ENCODE results near the gene EPHB1.

EPHB1 gene

DNA sequence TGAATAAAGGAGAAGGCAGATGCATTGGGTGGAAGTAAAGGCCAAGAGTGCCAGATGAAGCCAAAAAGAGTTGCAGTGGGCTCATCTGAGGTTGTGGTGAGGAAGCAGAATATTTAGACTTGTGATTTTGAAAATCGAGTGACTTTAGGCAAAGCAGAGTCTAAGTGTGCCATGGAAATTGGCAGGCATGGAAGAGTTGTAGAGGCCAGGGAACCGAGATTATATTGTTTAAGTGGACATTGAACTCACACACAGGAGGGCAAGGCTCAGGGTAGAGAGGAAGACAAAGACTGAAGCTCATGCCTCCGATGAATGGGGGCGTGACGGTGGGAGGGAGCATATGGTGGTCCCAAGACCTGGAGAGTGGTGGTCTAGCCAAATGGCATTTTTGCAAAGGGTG, 347.5 kb downstream of the EPHB1 start:
- Histone ChIP-seq H3K27ac (ENCODE audit: low read depth, low read length) (no peak overlapping the region), H3K9me3 (ENCODE audit: control insufficient read depth, insufficient read depth, low read length) (no peaks in the 10 kb centered on the region), H3K4me3 (ENCODE audit: low read depth, low read length) (no peak overlapping the region), H3K36me3 (ENCODE audit: control insufficient read depth, insufficient read depth, low read length) (no peaks in the 10 kb centered on the region), H3K9ac (ENCODE audit: low read depth, low read length) (no peak overlapping the region), H3K27me3 (ENCODE audit: control insufficient read depth, insufficient read depth, low read length) (no peaks in the 10 kb centered on the region), H3K4me1 (ENCODE audit: control insufficient read depth, insufficient read depth, low read length) (no peaks in the 10 kb centered on the region)

DNA sequence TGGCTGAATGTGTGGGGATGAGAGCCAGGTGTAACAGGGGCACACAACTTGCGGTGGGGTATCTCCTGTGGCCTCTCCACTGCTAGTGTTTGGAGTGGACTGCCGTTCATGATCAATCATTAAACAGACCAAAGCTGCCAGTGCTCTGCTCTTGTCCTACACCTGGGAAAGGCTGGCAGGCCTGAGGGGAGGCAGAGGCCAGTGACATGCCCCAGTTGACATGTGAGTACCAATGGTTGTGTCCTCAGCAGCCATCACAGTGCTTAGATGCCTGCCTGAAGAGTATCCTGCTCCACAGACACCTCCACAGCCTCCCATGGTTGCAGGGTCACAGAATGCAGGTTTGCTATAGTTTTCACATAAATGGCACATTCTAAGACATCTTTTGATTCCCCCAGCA, 348.4 kb downstream of the EPHB1 start:
- Histone ChIP-seq H3K9me3 (ENCODE audit: control insufficient read depth, insufficient read depth, low read length) (no peaks in the 10 kb centered on the region), H3K27ac (ENCODE audit: low read depth, low read length) (no peak overlapping the region), H3K27me3 (ENCODE audit: control insufficient read depth, insufficient read depth, low read length) (no peaks in the 10 kb centered on the region), H3K9ac (ENCODE audit: low read depth, low read length) (no peak overlapping the region), H3K4me3 (ENCODE audit: low read depth, low read length) (no peak overlapping the region), H3K4me1 (ENCODE audit: control insufficient read depth, insufficient read depth, low read length) (no peaks in the 10 kb centered on the region), H3K36me3 (ENCODE audit: control insufficient read depth, insufficient read depth, low read length) (no peaks in the 10 kb centered on the region)

DNA sequence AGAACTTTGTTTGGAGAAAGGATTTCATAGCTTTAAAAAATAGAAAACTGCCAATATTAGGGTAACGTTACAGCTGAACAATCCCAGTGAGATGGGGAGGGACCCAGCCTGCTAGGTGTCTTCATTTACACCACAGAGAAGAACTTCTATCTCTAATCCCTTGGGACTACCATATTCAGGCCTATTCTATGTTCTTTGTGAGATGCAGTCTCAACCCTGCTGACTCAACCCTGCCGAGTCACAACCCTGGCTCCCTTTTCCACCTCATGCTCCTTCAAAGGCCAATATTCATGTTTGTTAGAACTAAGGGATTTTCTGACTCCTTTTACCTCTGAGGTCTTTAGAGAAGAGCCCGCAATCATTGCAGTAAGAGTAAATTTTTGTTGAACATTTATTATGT, 350.5 kb downstream of the EPHB1 start:
- H3K4me1 ChIP-seq (ENCODE audit: control insufficient read depth, insufficient read depth, low read length), result no peaks in the 10 kb centered on the region
- H3K9me3 ChIP-seq (ENCODE audit: control insufficient read depth, insufficient read depth, low read length), result no peaks in the 10 kb centered on the region
- H3K4me3 ChIP-seq (ENCODE audit: low read depth, low read length), result no peak overlapping the region
- no peak overlapping the region for H3K9ac ChIP-seq (ENCODE audit: low read depth, low read length)
- H3K27ac ChIP-seq (ENCODE audit: low read depth, low read length), result no peak overlapping the region
- no peaks in the 10 kb centered on the region for H3K36me3 ChIP-seq (ENCODE audit: control insufficient read depth, insufficient read depth, low read length)
- no peaks in the 10 kb centered on the region for H3K27me3 ChIP-seq (ENCODE audit: control insufficient read depth, insufficient read depth, low read length)

DNA sequence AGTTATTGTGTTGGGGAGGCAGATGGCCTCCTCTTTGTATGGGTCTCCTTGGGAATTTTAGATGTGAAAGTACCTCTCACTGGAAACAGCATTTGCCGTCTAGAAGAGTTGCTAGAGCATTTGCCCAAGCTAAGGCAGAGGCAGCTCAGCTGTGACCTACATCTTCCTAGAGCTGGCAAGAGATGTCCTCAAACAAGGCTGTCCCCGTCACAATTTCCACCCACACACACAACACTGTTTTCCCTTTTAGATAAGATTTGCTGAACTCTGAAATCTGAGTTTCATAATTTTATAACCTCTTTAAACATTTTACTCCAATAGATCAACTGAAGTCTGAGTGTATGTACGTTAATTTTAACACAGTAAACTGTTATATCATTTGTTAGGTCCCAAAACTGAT, 352.6 kb downstream of the EPHB1 start:
- H3K27me3 ChIP-seq (ENCODE audit: control insufficient read depth, insufficient read depth, low read length), result no peaks in the 10 kb centered on the region
- no peaks in the 10 kb centered on the region for H3K9me3 ChIP-seq (ENCODE audit: control insufficient read depth, insufficient read depth, low read length)
- H3K27ac ChIP-seq (ENCODE audit: low read depth, low read length), result no peak overlapping the region
- H3K4me3 ChIP-seq (ENCODE audit: low read depth, low read length), result no peak overlapping the region
- no peaks in the 10 kb centered on the region for H3K36me3 ChIP-seq (ENCODE audit: control insufficient read depth, insufficient read depth, low read length)
- H3K9ac ChIP-seq (ENCODE audit: low read depth, low read length), result no peak overlapping the region
- H3K4me1 ChIP-seq (ENCODE audit: control insufficient read depth, insufficient read depth, low read length), result no peaks in the 10 kb centered on the region

DNA sequence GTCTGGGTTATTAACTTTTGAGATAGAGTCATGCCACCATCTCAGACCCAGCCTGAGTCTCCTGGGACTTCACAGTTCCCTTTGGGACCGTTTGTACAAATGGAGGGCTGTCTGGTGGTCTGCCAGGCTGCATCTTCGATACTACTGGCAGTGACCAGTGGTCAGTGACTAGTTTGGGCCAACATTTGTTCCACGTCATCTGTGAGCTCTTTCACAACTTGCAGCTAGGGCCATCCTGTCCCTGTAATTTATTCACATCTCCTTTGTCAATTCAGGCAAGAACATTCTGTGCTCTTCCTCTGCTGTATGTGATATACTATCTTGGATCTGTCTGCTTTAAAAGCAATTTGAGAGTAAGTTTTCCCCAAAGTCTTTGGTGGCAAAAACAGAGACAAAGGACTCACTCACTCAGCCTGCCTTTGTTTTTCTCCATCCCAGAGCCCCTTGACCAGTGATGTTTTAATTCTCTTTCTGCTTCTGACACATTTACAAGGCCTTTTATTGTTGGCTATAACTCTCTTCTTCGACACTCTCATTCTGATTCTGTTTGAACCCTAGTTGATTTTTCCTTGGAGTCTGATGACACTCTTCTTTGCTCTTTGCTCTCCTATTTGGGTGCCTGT, 353.4 kb downstream of the EPHB1 start:
- Histone ChIP-seq H3K9ac (ENCODE audit: low read depth, low read length) (no peak overlapping the region), H3K4me3 (ENCODE audit: low read depth, low read length) (no peak overlapping the region), H3K9me3 (ENCODE audit: control insufficient read depth, insufficient read depth, low read length) (no peaks in the 10 kb centered on the region), H3K27me3 (ENCODE audit: control insufficient read depth, insufficient read depth, low read length) (no peaks in the 10 kb centered on the region), H3K27ac (ENCODE audit: low read depth, low read length) (no peak overlapping the region), H3K36me3 (ENCODE audit: control insufficient read depth, insufficient read depth, low read length) (no peaks in the 10 kb centered on the region), H3K4me1 (ENCODE audit: control insufficient read depth, insufficient read depth, low read length) (no peaks in the 10 kb centered on the region)

DNA sequence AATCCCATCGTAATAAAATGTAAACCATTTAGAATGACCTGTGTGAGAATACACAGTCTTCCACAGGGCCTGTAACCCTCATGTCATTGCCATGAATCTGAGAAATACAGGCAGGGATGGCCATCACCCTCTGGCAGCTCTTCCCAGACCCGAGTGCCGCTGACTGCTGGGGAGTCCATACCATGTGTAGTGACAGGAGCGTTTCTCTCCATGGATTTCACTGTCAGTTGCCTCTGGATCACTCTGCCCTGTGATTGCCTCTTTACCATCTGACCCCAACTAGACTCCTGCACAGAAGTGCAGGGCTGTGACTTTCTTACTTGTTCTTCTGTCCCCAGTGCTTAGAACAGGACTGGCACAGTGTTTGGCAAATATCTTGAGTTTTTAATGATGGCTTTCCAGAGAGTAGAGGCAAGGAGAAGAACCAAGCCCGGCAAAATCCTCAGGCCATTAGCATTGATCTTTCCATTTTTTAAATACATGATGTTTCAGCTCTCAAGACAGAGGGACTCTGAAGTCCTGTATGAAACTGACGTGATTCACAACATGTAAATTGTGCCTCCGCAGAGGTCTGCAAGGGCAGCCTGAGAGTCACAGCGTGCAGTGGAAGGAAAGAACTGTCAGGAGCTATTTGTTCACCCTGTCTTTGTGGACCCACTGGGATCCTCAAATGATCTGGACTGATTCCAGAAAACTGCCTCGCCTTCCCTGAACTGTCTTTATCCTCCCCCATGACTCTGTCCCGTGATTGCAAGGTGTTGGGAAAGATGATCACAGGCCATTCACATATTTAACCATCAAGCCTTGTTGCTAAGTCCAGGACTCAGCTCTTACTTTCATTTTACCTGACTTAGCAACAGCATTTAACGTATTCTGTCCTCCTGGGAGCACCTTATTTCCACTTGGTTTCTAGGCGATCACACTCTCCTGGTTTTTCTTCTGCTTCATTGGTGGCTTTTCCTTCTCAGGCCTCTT, 354.9 kb downstream of the EPHB1 start:
- no peaks in the 10 kb centered on the region for H3K9me3 ChIP-seq (ENCODE audit: control insufficient read depth, insufficient read depth, low read length)
- no peaks in the 10 kb centered on the region for H3K36me3 ChIP-seq (ENCODE audit: control insufficient read depth, insufficient read depth, low read length)
- H3K9ac ChIP-seq (ENCODE audit: low read depth, low read length), result no peak overlapping the region
- H3K4me1 ChIP-seq (ENCODE audit: control insufficient read depth, insufficient read depth, low read length), result no peaks in the 10 kb centered on the region
- no peak overlapping the region for H3K4me3 ChIP-seq (ENCODE audit: low read depth, low read length)
- no peaks in the 10 kb centered on the region for H3K27me3 ChIP-seq (ENCODE audit: control insufficient read depth, insufficient read depth, low read length)
- no peak overlapping the region for H3K27ac ChIP-seq (ENCODE audit: low read depth, low read length)

DNA sequence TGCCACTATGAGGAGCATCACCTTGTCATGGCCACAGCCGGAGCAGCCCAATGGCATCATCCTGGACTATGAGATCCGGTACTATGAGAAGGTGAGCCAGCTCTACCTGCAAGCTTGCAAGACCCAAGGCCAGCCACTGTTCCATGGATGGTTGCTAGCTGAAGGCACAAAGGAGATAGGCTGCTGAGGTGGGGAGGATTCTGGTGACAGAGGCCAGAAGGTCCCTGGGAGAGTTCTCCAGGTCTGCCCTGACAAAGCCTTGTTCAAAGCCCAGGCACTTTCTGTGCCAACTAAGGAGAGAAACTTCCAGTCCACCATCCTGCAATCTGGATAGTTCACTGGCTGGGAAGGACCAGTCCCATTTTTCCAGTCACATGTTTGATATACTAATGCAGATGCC, 359.1 kb downstream of the EPHB1 start:
- Histone ChIP-seq H3K9me3 (ENCODE audit: control insufficient read depth, insufficient read depth, low read length) (no peaks in the 10 kb centered on the region), H3K27ac (ENCODE audit: low read depth, low read length) (no peak overlapping the region), H3K9ac (ENCODE audit: low read depth, low read length) (no peak overlapping the region), H3K36me3 (ENCODE audit: control insufficient read depth, insufficient read depth, low read length) (no peaks in the 10 kb centered on the region), H3K27me3 (ENCODE audit: control insufficient read depth, insufficient read depth, low read length) (no peaks in the 10 kb centered on the region), H3K4me3 (ENCODE audit: low read depth, low read length) (no peak overlapping the region), H3K4me1 (ENCODE audit: control insufficient read depth, insufficient read depth, low read length) (0 out of 2 replicates have a peak, but pooled peaks cover 2% of the 10 kb centered on the region)

DNA sequence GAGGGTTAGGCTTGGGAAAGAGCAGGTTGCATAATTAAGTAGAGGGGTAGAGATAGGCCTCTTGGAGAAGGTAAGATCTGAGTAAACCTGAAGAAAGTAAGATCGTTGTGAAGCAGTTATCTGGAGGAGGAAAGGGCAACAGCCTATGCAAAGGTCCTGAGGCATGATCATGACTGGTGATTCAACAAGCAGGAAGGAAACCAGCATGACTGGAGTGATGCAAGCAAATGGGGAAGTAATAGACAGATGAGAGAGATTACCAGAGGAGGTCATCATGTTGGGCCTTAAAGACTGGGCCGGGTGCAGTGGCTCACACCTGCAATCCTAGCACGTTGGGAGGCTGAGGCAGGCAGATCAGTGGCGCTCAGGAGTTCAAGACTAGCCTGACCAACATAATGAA, 360.2 kb downstream of the EPHB1 start:
- Histone ChIP-seq H3K36me3 (ENCODE audit: control insufficient read depth, insufficient read depth, low read length) (no peaks in the 10 kb centered on the region), H3K27ac (ENCODE audit: low read depth, low read length) (no peak overlapping the region), H3K9me3 (ENCODE audit: control insufficient read depth, insufficient read depth, low read length) (no peaks in the 10 kb centered on the region), H3K9ac (ENCODE audit: low read depth, low read length) (no peak overlapping the region), H3K4me1 (ENCODE audit: control insufficient read depth, insufficient read depth, low read length) (peaks cover 11% of the 10 kb centered on the region), H3K27me3 (ENCODE audit: control insufficient read depth, insufficient read depth, low read length) (no peaks in the 10 kb centered on the region), H3K4me3 (ENCODE audit: low read depth, low read length) (no peak overlapping the region)

DNA sequence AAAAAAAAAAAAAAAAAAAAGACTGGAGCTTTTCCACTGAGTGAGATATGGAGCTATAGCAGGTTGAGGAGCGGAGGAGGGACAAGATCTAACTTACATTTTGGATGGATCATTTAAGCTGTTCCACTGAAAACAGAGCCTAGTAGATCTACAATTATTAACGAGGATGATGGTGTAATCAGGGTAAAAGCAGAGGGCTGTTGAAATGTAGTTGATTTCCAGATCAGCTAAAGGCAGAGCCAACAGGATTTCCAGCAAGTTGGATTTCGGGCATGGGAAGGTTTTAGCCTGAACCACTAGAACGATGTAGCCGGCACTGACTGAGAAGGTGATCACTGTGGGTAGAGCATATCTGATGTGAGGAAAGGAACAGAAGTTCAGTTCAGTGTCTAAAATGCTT, 360.7 kb downstream of the EPHB1 start:
- Histone ChIP-seq H3K4me3 (ENCODE audit: low read depth, low read length) (no peak overlapping the region), H3K36me3 (ENCODE audit: control insufficient read depth, insufficient read depth, low read length) (no peaks in the 10 kb centered on the region), H3K27me3 (ENCODE audit: control insufficient read depth, insufficient read depth, low read length) (no peaks in the 10 kb centered on the region), H3K9ac (ENCODE audit: low read depth, low read length) (no peak overlapping the region), H3K4me1 (ENCODE audit: control insufficient read depth, insufficient read depth, low read length) (peaks cover 11% of the 10 kb centered on the region), H3K9me3 (ENCODE audit: control insufficient read depth, insufficient read depth, low read length) (no peaks in the 10 kb centered on the region), H3K27ac (ENCODE audit: low read depth, low read length) (no peak overlapping the region)

DNA sequence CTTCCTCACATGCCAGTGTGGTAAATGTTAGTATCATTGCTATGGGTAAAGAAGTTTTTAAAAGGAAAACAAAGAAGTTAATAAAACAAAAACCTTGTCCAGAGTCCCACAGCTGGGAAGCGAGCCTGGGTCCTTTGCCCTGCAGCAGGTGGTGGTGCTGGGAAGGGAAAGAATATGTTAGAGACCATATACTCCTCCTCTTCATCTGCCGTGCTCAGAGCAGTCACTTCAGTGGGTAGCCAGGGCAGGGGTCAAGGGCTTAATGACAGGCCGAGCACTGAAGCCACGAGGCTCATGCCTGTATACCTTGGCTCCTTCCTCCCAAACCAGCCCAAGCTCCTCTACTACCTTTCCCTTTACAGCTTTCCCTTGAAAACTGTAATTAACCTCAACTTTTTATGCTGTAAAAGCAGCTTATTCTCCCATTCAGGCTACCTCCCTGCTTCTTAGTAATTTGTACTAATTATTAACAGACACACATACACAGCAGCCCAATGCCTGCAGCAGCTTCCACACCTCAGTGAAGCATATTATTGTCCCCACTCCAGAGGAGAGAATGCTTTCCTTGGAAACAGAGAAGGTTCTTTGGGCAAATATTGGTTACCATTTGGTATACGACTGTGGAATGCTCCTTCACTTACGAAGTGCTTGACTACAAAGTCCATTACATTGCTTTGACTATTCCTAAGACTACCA, 362.1 kb downstream of the EPHB1 start:
- Histone ChIP-seq H3K4me1 (ENCODE audit: control insufficient read depth, insufficient read depth, low read length) (peaks cover 20% of the 10 kb centered on the region), H3K36me3 (ENCODE audit: control insufficient read depth, insufficient read depth, low read length) (no peaks in the 10 kb centered on the region), H3K9me3 (ENCODE audit: control insufficient read depth, insufficient read depth, low read length) (no peaks in the 10 kb centered on the region), H3K9ac (ENCODE audit: low read depth, low read length) (no peak overlapping the region), H3K4me3 (ENCODE audit: low read depth, low read length) (no peak overlapping the region), H3K27ac (ENCODE audit: low read depth, low read length) (no peak overlapping the region), H3K27me3 (ENCODE audit: control insufficient read depth, insufficient read depth, low read length) (no peaks in the 10 kb centered on the region)

DNA sequence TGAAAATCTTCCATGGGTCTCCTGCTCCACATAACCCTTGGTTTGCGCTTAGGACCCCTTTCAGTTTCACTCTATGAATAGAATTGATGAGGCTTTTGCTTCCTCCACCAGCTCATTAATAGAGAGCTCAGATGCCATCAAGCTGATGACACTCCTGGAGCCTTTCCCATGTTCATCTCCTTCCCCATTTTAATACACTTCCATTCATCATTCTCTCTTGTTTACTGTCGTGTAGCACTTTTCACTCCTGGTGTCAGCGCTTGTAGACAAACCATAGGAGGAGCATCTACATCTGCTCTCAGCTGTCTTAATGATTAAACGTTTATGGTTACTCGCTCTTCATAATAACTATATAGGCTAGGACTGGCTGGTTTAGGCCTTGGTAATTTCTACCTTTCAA, 363.5 kb downstream of the EPHB1 start:
- no peaks in the 10 kb centered on the region for H3K27me3 ChIP-seq (ENCODE audit: control insufficient read depth, insufficient read depth, low read length)
- H3K4me3 ChIP-seq (ENCODE audit: low read depth, low read length), result no peak overlapping the region
- H3K9ac ChIP-seq (ENCODE audit: low read depth, low read length), result no peak overlapping the region
- H3K27ac ChIP-seq (ENCODE audit: low read depth, low read length), result no peak overlapping the region
- peaks cover 20% of the 10 kb centered on the region for H3K4me1 ChIP-seq (ENCODE audit: control insufficient read depth, insufficient read depth, low read length)
- no peaks in the 10 kb centered on the region for H3K9me3 ChIP-seq (ENCODE audit: control insufficient read depth, insufficient read depth, low read length)
- no peaks in the 10 kb centered on the region for H3K36me3 ChIP-seq (ENCODE audit: control insufficient read depth, insufficient read depth, low read length)
